ENCODE measurements around the gene NARF.
"Not testable (repeated sequence)": the region's sequence is repeated elsewhere in the genome, so short reads cannot be mapped to it uniquely, and the experiment has no call there.

The NARF gene

DNA sequence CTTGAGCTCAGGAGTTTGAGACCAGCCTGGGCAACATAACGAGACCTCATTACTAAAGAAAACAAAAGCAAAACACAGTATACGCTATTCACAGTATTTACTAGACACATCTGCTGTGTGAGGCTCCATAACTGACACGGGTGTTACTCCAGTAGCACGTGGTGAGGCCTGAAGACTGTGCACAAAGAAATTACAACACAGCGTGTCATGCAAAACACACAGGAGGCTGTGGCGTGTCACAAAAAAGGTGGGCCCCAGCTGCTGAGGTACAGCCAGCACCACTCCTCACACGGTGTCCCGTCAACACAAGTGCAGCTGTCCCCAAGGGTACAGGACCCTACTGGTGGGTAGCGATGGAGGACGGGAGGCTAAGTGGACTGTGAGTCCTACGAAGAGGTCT is 10.7 kb upstream of the NARF start:
- no peak for DNase-seq

DNA sequence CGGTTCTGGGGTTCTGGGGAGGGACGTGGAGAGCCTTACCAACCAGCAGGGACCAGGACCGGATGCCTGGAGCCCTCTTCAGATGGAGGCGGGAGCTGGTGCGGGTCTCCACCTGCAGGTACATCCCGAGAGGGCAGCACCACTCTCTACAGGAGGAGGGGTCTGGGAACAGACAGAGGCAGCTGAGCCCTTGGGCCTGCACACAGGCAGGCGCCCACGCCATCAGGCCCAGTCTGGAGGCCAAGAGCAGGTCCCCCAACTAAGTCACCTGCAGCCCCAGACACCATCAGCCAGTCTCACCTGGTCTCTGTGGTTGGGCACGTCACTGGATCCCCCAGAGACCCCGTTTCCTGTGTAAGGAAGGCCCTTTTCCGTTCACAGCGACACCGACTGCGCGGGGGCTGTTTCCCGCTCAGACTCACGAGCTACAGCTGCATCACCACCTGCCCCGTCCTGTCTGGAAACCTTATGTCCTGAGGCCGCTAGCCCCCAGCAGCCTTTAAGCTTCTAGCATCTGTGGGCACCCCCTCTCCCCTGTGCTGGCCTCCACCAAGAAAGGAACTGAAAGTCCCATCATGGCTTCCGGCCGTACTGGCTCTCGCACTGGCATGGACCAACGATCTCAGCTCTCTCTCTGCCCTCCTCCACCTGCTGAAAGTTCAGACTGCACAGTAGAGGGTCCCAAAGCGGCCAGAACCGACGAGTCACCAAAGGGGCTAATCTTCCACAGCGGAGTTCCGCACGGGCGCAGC is 9.2 kb upstream of the NARF start:
- DNase-seq: no peak

DNA sequence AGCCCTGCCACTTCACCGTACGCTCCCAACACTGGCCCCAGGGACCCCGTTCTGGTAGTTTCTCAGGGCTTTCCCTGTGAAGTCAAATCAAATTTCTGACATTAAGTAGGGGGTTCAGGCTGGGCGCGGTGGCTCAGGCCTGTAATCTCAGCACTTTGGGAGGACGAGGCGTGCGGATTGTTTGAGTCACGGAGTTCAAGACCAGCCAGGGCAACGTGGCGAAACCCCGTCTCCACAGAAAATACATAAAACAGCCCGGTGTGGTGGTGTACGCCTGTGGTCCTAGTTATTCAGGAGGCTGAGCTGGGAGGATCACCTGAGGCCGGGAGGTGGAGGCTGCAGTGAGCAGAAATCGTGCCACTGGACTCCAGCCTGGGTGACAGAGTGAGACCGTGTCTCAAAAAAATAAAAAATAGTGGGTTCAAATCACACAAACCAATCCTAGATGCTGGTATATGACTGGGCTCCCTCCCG is 8.6 kb upstream of the NARF start:
- no peak for DNase-seq

DNA sequence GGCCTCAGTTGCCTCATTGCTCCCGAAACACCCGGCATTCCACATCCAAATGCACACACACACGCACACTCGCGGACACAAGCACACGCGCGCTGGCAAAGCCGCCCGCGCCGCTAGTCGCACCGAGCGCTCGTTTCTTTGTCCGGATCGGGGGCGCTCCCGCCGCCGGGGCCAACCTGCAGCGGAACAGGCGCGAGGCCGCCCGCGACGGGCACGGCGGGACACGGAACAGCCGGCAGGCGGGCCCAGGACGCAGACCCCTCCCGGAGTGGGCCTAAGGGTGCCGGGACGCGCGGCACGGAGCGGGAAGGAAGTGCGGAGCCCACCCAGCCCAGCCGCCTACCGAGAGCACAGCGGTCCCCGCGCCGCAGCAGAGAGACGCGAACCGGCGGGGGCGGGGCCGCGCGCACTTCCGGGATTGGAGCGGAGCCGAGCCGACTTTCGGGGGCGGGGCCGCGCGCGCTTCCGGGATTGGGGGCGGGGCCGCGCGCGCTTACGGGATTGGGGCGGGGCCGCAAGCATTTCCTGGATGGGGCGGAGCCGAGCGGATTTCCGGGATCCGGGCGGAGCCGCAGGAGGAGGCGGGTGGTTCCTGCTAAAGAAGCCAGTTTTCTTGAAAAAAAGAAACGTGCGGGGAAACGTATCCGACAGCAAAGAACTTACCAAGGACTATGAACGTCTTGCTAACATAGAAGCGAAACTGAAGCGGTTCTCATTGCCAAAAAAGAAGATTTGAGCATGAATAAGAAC is 8.0 kb upstream of the NARF start, which contains the start of gene CYBC1:
Gene CYBC1 (minus strand): TSS at position 396 of the 750 bp plus-strand sequence. CDS start 1,498 bp downstream, outside the sequence.
- DNase-seq: no peak

DNA sequence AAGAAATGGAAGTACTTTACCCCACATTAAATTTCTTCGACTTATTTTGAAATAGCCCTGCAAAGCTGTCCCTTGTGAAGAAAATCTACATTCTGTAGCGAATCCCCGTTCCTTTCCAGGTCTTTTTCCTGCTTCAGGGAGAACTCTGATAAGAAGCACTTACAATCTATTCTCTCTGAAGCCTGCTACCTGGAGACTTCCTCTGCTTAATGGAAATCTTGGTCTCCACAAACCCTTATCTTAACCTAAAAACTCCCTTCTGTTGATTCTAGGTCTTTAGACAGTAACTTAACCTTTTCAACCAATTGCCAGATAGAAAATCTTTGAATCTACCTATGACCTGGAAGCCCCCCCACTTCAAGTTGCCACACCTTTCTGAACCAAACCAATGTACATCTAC is 6.4 kb upstream of the NARF start:
- no peak for DNase-seq

DNA sequence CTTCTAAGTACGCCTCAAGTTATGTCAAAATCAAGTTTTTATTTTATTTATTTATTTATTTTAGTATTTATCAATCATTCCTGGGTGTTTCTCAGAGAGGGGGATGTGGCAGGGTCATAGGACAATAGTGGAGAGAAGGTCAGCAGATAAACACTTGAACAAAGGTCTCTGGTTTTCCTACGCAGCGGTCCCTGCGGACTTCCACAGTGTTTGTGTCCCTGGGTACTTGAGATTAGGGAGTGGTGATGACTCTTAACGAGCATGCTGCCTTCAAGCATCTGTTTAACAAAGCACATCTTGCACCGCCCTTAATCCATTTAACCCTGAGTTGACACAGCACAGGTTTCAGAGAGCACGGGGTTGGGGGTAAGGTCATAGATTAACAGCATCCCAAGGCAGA is 5.4 kb upstream of the NARF start:
- DNase-seq: not testable (repeated sequence)

DNA sequence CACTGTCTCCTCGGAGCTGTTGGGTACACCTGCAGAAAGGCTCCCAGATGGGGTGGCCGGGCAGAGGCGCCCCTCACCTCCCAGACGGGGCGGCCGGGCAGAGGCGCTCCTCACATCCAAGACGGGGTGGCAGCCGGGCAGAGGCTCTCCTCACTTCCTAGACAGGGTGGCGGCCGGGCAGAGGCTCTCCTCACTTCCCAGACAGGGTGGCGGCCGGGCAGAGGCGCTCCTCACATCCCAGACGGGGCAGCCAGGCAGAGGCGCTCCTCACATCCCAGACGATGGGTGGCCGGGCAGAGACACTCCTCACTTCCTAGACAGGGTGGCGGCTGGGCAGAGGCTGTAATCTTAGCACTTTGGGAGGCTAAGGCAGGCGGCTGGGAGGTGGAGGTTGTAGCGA is 4.8 kb upstream of the NARF start:
- not testable (repeated sequence) for DNase-seq

DNA sequence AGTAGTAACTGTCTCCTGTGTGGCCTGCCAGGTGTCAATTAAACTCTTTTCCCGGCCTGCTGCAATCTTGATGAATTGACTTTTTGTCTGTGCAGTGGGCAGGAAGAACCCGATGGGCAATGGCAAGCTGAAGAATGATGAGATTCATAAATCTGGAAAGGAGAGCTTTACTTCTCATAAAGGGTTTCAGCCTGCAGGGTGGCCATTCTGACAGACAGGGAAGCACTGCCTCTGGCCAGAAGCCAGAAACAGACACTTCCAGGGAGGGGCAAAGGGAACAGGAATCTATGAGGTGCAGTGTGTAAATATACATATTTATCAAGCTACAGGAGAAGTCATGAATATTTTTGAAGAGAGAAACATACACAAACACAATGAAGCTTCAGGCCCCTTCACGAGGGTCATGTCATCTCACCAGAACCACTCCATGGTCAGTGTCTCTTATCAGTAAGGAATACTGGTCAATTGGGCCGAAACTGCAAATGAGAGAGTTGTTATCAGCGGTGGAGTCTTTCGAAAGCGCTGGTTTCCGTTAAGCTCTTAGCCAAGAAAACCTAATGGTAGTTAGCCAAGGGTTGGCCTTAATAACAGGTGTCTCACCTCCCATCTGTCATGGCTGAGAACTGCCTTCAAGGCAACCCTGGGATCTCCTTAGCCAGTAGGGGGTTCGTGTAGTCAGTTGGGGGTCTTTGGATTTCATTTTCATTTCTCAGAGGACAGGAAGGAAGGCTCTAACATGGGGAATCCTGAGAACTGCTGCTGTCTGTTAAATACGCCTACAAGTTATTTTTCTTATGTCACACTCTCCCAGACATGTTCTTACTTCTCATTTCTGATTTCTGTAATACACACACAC is 1.2 kb upstream of the NARF start:
- no peak for DNase-seq

DNA sequence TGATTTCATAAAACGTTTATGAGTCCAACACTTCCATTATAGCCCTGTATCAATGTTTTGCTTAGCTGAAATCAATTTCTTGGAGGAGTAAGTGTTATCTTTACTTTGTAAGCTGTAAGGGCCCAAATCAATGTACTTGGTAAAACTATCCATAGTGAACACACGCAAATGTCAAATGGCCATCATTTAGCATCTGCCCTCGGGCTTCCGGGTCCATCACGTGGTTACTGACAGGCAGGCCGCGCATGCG is 687 bp upstream of the NARF start:
- no peak for DNase-seq

DNA sequence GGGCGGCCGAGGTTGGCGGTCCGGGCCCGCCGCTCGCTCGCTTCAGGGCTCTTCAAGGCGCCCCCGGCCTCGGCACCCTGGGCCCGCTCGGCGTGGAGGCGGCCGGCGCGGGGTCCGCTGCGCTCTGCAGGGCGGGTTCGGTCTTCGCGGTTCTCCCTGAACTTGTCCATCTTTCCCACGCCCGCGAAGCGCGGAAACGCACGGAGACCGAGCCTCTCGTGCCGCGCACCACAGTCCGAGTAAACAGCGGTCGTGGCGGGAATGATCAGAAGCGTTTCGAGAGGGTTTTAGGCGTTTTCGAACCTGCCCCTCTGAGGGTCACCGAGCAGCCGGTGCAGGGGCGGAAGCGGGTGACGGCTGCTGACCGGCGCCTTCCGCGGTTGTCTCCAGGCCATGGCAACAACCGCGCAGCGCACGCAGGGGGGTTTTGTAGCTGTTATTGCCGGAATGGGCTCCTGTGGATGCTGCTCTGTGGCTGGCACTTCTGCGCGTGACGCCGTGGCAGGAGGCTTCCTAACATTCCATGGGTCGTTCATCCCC is 414 bp downstream of the NARF start:
- DNase-seq: no peak

DNA sequence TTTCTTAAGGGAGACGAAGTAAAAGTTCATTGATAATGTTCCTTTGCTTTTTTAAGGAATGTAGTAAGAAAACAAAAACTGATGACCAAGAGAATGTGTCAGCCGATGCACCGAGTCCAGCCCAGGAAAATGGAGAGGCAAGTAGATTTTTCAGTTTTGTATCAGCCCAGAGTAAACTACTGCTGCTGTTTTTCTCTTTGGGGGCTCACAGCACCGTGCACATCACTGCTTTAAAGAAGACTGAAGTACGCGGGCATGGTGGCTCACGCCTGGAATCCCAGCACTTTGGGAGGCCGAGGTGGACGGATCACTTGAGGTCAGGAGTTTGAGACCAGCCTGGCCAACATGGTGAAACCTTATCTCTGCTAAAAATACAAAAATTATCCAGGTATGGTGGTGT is 1.4 kb downstream of the NARF start:
- not testable (repeated sequence) for DNase-seq

DNA sequence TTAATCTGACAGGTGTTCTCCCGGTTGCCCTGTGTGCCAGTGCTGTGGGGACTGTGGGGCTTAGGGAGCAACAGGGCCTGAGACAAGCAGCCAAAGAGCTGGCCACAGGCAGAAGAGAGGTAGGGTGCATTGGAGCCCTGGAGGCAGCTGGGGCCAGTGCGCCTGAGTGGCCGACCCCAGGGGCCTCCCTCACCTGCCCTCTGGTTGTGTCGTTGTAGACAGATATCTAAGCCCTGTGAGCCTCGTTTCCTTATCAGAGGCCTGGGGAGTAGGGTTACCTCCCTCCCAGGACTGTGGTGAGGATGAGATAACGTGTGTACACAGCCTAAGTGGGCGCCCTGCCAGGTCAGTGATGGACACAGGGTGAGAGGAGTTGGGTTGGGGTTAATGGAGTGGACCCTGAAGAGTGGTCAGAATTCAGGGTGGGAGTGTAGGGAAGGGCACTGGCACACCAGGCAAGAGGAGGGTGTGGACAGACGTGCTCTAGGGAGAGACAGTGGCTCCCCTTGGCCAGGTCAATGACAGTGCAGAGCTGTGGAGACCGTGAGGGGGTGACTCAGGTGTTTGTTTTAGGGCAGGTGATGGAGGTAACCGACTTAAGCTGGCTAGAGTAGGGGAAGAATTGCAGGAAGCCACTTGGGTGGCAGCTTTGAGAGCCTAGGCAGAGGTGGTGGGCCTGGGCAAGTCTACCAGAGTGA is 3.4 kb downstream of the NARF start:
- DNase-seq: no peak

DNA sequence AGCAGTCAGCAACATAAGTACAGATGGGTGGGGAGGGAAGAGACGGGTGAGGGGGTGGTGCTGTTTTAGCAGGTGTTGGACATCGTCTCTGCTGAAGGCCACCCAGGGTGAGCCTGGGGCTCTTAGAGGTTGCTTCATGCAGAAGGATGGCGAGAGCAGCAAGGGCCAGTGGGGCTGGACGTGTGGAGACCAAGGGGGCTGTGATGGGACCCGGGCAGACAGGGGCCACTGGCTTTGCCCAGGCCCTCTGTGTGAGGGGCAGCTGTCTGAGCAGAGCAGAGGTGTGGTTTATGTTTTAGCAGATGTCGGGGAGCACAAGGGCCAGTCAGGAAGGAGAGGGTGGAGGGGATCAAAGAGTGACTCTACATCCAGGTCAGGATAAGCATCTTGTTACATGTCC is 4.8 kb downstream of the NARF start:
- no peak for DNase-seq

DNA sequence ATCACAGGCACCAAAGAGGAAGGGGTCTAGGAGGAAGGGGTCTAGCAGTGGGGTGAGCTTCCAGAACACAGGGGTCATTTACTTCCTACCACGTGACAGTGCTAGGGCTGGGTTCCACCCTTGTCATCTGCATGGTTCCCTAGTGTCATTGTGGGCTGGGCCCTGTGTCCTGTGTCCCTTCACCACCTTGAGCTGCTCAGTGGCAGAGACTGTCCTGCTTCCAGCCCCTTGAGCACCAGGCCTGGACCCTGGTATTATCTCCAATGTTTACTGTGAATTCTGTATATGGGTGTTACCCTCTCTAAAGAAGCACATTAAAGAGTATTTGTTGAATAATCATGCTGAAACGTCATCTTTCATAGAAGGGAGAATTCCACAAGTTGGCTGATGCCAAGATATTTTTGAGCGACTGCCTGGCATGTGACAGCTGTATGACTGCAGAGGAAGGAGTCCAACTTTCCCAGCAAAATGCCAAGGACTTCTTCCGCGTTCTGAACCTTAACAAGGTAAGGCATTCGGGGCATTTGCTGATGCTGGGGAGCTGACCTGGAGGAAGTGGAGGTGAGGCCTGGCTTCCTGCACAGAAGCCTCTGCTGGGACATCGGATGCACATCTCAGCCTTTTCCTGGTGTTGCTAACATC is 5.5 kb downstream of the NARF start:
- DNase-seq: no peak

DNA sequence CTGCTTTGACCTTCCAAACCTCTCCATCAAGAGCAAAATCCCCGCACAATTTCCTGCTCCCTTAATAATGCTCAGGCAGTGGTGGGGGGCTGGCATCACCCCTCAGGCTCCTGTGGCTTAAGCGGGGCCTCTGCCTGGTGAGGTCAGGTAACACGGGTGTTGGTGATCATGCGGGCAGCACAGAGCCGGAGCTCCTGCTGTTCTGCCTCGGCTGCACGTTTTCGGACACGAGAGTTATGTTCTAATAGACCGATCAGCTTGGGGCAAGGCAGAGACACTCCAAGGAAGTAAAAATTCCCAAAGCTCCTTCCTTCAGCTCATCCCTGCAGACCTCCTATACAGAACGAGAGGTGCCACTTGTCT is 6.0 kb downstream of the NARF start:
- no peak for DNase-seq

DNA sequence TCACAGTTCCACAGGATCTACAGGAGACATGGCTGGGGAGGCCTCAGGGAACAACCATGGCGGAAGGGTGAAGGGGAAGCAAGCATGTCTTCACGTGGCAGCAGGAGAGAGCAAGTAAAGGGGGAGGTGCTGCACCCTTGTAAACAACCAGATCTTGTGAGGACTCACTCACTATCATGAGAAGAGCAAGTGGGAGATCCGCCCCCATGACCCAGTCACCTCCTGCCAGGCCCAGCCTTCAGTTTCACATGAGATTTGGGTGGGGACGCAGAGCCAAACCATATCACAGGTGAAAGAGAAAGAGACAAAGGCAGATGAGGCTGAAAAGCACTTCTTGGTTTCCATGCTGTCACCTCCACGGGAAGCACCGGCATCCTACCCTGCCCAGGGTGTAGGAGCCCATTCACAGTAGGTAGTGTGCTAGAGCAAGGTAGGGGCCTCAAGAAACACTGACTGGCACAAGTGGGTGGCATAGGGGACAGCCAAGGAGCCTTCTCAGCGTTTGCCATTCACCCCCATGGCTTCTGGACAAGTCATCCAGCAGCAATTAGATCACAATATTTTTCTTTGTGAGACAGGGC is 6.6 kb downstream of the NARF start:
- DNase-seq: no peak

DNA sequence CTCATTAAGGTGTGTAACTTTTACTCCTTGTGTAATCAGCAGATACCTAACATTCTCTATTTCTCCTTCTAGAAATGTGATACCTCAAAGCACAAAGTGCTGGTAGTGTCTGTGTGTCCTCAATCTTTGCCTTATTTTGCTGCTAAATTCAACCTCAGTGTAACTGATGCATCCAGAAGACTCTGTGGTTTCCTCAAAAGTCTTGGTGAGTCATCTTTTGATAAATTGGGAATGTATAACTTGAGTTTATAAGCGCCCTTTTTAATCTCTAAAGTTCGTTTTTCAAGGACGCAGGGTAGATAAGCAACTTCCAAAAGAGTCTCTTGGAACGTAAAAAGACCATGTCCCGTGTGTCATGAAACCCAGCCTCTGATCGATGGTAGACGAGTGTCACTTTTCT is 10.2 kb downstream of the NARF start:
- no peak for DNase-seq

DNA sequence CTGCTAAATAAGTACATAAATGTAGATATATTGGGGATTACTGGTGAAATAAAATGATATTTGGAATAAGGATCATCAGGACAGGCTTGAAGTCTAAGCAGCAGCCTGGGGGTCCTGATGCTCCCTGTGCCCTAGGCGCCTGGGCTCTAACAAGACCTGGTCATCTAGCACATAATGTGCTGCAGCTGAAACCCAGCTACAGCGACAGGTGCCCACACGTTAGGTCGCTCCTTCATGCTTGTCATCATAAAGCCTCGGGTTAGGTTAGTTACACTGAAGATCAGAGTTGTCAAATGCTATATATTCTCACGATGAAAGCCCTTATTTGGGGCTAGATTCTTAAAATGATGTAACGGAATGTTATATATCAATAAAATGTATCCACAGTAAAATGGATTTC is 11.5 kb downstream of the NARF start:
- DNase-seq: no peak

DNA sequence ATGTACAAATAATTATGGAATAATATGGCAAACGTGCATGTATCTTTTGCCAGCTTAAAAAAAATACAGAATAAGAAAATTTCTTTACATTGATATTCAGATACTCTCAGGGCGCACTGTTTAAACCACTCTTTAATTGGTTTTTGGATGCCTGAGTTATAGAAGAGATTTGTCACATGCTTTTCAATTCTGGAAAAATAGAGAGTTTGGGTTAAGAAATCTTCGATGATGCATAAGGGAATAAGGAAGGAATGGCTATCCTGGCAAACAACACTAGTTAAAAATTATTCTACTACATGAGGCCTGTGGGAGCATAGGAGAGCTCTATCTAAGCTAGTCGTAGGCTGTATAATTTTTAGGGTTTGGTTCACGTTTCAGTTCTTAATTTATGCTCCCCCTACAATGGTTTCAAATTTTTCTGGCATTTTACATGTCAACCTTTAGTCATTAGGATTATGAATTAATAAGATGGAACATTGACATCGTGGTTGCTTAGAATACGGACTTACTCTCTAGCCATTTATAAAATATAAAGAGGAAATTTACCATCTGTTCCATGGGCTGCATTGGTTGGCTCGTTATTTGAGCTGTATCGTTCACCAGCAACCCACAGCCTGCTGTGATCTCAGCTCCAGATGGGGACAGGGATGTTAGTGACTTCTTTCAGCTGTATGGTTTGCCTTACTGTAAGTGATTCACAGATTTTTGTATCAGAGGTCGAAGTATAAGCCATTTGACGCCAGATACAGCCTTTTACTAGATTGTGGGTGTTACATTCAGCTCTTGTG is 15.9 kb downstream of the NARF start:
- no peak for DNase-seq

DNA sequence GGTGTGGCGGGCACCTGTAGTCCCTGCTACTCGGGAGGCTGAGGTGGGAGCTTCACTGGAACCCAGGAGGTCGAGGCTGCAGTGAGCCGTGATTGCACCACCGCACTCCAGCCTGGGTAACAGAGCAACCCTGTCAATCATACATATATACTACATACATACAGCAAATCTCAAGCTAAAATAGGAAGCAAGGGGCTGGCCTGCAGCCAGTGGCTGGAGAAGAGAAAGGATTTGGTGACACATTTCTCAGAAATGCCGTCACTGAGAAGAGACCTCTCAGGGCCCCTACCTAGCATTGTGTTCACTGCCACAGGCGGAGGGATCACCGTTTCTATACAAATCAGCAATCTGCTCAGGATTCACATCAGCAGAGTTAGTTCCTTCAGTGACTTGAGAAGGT is 16.9 kb downstream of the NARF start:
- no peak for DNase-seq

DNA sequence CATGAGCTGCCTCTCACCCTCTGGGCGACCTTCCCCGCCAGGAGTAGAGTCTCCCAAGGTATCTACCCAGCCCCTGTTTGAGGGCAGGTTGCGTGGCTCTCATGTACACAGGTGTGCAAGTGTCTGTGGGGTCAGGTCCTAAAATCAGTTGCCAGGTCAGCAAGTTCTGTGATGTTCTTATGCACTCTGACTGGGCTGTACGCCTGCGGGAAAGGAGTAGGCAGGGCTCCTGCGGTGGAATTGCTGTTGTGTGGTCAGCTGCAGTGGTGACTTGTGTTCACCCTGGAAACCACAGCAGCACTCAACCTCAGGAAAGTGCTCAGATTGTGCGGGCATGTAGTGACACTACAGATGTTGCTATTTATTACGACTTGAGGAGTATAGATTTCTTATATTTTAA is 19.4 kb downstream of the NARF start:
- DNase-seq: no peak
